GM12892 (cell line): Measurements from ENCODE around the gene POLA1.

Source experiments
- POLR2A ChIP-seq: IDR thresholded peaks from 2 replicates; pipeline ENCODE4 v1.6.1; 2011; ENCODE audit warnings: low read depth, low read length, control low read depth
- POLR2AphosphoS5 ChIP-seq: IDR thresholded peaks from 2 replicates; pipeline ENCODE4 v1.6.1; 2011; ENCODE audit warnings: low read depth, low read length, control low read depth
- TAF1 ChIP-seq: IDR thresholded peaks from 2 replicates; pipeline ENCODE4 v1.6.1; 2011; ENCODE audit warnings: low read depth, mild to moderate bottlenecking, control low read depth, low read length, borderline replicate concordance

GRCh38 chrX:24877288-24877664 is 183.6 kb downstream of the POLA1 start:
- TF ChIP-seq POLR2A (no peak), POLR2AphosphoS5 (no peak), TAF1 (no peak)
